Astrocyte of the cerebellum (primary cell): ENCODE results near the gene PPP1R10.

Source experiments
- DNase-seq: peaks from one replicate; pipeline ENCODE4 v3.0.0-alpha.2; 2011; ENCODE audit warnings: low read depth
- H3K4me3 ChIP-seq: 2 replicates; pipeline ENCODE4 v1.5.1; 2011; ENCODE audit warnings: mild to moderate bottlenecking, low read depth, low read length, moderate library complexity
- in situ Hi-C: cut with HindIII; loops from 2 replicates; pipeline ENCODE4 v1.10.0; 2017; ENCODE audit warnings: low sequenced_read_pairs
- TF ChIP-seq, protein P1 (sequence below): IDR thresholded peaks from 2 replicates; pipeline ENCODE4 v1.5.1; 2012; ENCODE audit warnings: low read length, low read depth, moderate library complexity, mild to moderate bottlenecking; ENCODE audit errors: missing control alignments

The PPP1R10 gene

DNA sequence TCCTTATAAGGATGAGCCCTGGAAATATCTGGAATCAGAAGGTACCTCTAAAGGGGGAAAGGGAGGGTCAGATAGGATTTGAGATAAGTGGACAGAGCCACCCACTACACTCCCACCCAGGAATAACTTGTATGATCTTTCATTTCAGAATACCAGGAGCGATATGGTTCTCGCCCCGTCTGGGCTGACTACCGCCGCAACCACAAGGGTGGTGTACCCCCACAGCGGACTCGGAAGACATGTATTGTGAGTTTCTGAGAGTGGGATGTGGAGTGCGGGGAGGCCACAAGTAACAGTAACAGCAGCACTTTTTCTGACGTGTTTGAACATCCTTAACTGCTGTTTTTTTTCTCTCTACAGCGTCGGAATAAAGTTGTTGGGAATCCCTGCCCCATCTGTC, 2.5 kb upstream of the PPP1R10 start:
- in situ Hi-C loops, result no loop called here
- TF ChIP-seq, protein P1, sequence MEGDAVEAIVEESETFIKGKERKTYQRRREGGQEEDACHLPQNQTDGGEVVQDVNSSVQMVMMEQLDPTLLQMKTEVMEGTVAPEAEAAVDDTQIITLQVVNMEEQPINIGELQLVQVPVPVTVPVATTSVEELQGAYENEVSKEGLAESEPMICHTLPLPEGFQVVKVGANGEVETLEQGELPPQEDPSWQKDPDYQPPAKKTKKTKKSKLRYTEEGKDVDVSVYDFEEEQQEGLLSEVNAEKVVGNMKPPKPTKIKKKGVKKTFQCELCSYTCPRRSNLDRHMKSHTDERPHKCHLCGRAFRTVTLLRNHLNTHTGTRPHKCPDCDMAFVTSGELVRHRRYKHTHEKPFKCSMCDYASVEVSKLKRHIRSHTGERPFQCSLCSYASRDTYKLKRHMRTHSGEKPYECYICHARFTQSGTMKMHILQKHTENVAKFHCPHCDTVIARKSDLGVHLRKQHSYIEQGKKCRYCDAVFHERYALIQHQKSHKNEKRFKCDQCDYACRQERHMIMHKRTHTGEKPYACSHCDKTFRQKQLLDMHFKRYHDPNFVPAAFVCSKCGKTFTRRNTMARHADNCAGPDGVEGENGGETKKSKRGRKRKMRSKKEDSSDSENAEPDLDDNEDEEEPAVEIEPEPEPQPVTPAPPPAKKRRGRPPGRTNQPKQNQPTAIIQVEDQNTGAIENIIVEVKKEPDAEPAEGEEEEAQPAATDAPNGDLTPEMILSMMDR, result no peak
- no peak for DNase-seq
- no peak overlapping the region for H3K4me3 ChIP-seq

DNA sequence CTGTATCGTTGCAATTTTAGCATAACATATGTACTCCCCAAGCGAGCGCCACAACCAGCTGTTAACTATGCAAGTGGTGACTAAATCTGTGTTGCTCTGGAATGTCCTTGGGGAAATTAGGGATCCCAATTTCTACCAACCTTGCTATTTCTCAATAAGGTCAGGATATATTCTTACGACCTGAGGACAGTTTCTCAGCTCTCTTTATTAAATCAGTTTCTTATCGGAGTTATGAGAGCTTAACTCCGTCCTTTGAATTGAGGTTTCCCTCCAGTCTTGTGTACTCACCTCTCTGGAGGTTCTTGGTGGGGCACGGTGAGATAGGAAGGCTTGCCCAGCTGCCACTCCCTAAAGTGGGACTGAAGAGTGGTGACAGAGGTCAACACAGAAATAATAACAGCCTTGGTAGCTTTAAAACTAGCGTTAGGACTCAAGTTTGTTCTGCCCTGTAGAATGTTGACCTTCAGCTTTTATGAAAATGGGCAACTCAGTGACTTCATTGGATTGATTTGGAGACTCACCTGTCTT, 1.3 kb upstream of the PPP1R10 start:
- peak overlapping the region; percentile 86 for H3K4me3 ChIP-seq
- in situ Hi-C loops, result no loop called here
- TF ChIP-seq, protein P1, result no peak
- DNase-seq, result no peak

GRCh38 chr6:30617565-30618269, 674 bp upstream of the PPP1R10 start, which contains the start of gene MRPS18B:
TSS of gene MRPS18B (plus strand) at chr6:30617840. CDS start at chr6:30617866, 26 bp downstream.
- TF ChIP-seq, protein P1, result no peak
- in situ Hi-C loops, result no loop called here
- H3K4me3 ChIP-seq, result peak within 1 kb of the TSS; percentile 86
- peak; percentile 97 for DNase-seq

DNA sequence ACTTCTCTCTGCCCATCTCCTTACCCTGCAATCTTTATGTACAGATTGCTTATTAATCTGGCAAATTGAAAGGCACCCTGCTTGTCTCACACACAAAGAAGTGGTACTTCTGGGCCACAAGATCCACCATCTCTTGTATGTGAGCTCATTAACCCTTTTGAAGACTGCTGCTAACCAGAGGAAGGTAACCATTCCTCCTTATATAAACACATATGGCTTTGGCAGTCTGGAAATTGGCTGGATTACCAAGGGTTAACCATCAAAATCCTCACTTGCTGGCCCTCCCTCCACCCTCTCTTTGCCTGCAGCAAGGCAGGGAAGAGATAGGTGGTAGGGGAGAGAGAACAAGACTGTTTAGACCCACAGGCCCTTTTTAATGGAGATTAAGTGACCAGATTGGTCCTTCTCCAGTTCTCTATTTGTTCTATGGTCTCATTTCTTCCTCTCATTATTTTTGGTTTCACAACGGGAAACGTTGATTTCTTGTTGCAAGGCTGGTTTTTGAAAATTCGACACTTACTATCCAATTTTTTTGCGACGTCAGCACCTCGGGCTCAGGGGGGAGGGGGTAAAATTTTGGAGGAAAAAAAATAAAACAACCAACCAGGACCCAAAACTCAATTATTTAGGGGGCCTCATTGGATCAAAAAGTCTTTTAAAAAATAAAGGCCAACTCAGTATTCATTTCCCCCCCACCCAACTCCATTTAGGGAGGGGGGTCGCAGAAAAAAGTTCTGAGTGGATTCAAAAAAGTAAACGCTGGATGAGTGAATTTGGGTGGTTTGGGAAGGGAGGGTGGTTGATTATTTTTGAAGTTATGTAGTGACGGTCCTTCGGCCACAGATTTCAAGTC, 859 bp downstream of the PPP1R10 start:
- in situ Hi-C loops, result no loop called here
- no peak for DNase-seq
- peak overlapping the region; percentile 54 for H3K4me3 ChIP-seq
- TF ChIP-seq, protein P1, result no peak

- in situ Hi-C loops, result no loop called here
- DNase-seq, result peak; percentile 91
- TF ChIP-seq, protein P1, result no peak
These were observed 1.7 kb downstream of the PPP1R10 start for GRCh38 chr6:30615219-30615957.

DNA sequence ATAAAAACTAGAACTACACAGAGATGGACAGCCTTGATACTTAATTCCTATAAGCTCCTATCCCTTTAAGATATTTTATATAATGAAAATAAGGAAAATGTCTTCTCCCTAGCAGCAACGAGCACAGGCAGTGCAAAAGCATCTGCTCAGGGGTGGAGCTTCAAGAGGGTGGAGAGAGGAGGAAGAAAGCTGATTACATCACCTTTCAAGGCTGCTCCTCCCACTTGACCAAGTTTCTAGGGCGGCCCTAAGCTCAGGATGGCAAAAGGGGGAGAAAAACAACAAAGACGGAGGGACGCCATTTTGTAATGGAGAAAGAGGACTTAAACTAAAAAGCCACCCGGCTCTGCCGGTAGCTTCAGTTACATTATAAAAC, 2.2 kb downstream of the PPP1R10 start:
- DNase-seq, result peak; percentile 98
- peak overlapping the region; percentile 54 for H3K4me3 ChIP-seq
- in situ Hi-C loops, result loop anchor here (5.0 kb wide), 1 partner anchor 53 kb away; no protein-coding TSS in a partner anchor
- TF ChIP-seq, protein P1, result no peak

More at GRCh38 chr6:30615219-30615957, 1.7 kb downstream of the PPP1R10 start:
- peak overlapping the region; percentile 54 for H3K4me3 ChIP-seq
